Measurements from ENCODE around the gene GPR158.
"Not testable (repeated sequence)": the region's sequence is repeated elsewhere in the genome, so short reads cannot be mapped to it uniquely, and the experiment has no call there.

Gene GPR158

GRCh38 chr10:25294032-25294926 is 119.5 kb downstream of the GPR158 start:
- no peak overlapping the region for H3K4me3 ChIP-seq (ENCODE audit: insufficient read depth, low read depth, low read length, poor library complexity, severe bottlenecking)
- no peak overlapping the region for H3K27ac ChIP-seq (ENCODE audit: insufficient read depth, low read length, poor library complexity, severe bottlenecking)
- no peaks in the 10 kb centered on the region for H3K4me1 ChIP-seq (ENCODE audit: control insufficient read depth, insufficient read depth, low read length, poor library complexity, severe bottlenecking)
- no peaks in the 10 kb centered on the region for H3K36me3 ChIP-seq (ENCODE audit: control insufficient read depth, insufficient read depth, low read length)
- H3K27me3 ChIP-seq (replicated peaks; ENCODE audit: control insufficient read depth, insufficient read depth, low read length, poor library complexity, severe bottlenecking), result no peaks in the 10 kb centered on the region
- DNase-seq, result no peak
- no peaks in the 10 kb centered on the region for H3K9me3 ChIP-seq (ENCODE audit: control insufficient read depth, low read length)

- no peak for DNase-seq
- no peaks in the 10 kb centered on the region for H3K36me3 ChIP-seq (ENCODE audit: control insufficient read depth, insufficient read depth, low read length)
- no peak overlapping the region for H3K4me3 ChIP-seq (ENCODE audit: insufficient read depth, low read depth, low read length, poor library complexity, severe bottlenecking)
- H3K27ac ChIP-seq (ENCODE audit: insufficient read depth, low read length, poor library complexity, severe bottlenecking), result no peak overlapping the region
- no peaks in the 10 kb centered on the region for H3K9me3 ChIP-seq (ENCODE audit: control insufficient read depth, low read length)
- H3K4me1 ChIP-seq (ENCODE audit: control insufficient read depth, insufficient read depth, low read length, poor library complexity, severe bottlenecking), result no peaks in the 10 kb centered on the region
- H3K27me3 ChIP-seq (replicated peaks; ENCODE audit: control insufficient read depth, insufficient read depth, low read length, poor library complexity, severe bottlenecking), result no peaks in the 10 kb centered on the region
These were observed 121.5 kb downstream of the GPR158 start for GRCh38 chr10:25296324-25296723.

GRCh38 chr10:25297466-25297865 is 122.7 kb downstream of the GPR158 start:
- no peaks in the 10 kb centered on the region for H3K9me3 ChIP-seq (ENCODE audit: control insufficient read depth, low read length)
- H3K4me3 ChIP-seq (ENCODE audit: insufficient read depth, low read depth, low read length, poor library complexity, severe bottlenecking), result no peak overlapping the region
- DNase-seq, result no peak
- no peaks in the 10 kb centered on the region for H3K36me3 ChIP-seq (ENCODE audit: control insufficient read depth, insufficient read depth, low read length)
- H3K27ac ChIP-seq (ENCODE audit: insufficient read depth, low read length, poor library complexity, severe bottlenecking), result no peak overlapping the region
- no peaks in the 10 kb centered on the region for H3K27me3 ChIP-seq (replicated peaks; ENCODE audit: control insufficient read depth, insufficient read depth, low read length, poor library complexity, severe bottlenecking)
- no peaks in the 10 kb centered on the region for H3K4me1 ChIP-seq (ENCODE audit: control insufficient read depth, insufficient read depth, low read length, poor library complexity, severe bottlenecking)

GRCh38 chr10:25300073-25300472 is 125.3 kb downstream of the GPR158 start:
- Histone ChIP-seq H3K4me1 (ENCODE audit: control insufficient read depth, insufficient read depth, low read length, poor library complexity, severe bottlenecking) (no peaks in the 10 kb centered on the region), H3K27me3 (replicated peaks; ENCODE audit: control insufficient read depth, insufficient read depth, low read length, poor library complexity, severe bottlenecking) (no peaks in the 10 kb centered on the region), H3K36me3 (ENCODE audit: control insufficient read depth, insufficient read depth, low read length) (no peaks in the 10 kb centered on the region), H3K27ac (ENCODE audit: insufficient read depth, low read length, poor library complexity, severe bottlenecking) (no peak overlapping the region), H3K4me3 (ENCODE audit: insufficient read depth, low read depth, low read length, poor library complexity, severe bottlenecking) (no peak overlapping the region), H3K9me3 (ENCODE audit: control insufficient read depth, low read length) (no peaks in the 10 kb centered on the region)
- DNase-seq, result no peak

- H3K4me3 ChIP-seq (ENCODE audit: insufficient read depth, low read depth, low read length, poor library complexity, severe bottlenecking), result no peak overlapping the region
- no peaks in the 10 kb centered on the region for H3K27me3 ChIP-seq (replicated peaks; ENCODE audit: control insufficient read depth, insufficient read depth, low read length, poor library complexity, severe bottlenecking)
- H3K9me3 ChIP-seq (ENCODE audit: control insufficient read depth, low read length), result no peaks in the 10 kb centered on the region
- H3K27ac ChIP-seq (ENCODE audit: insufficient read depth, low read length, poor library complexity, severe bottlenecking), result no peak overlapping the region
- no peaks in the 10 kb centered on the region for H3K36me3 ChIP-seq (ENCODE audit: control insufficient read depth, insufficient read depth, low read length)
- no peak for DNase-seq
- no peaks in the 10 kb centered on the region for H3K4me1 ChIP-seq (ENCODE audit: control insufficient read depth, insufficient read depth, low read length, poor library complexity, severe bottlenecking)
These were observed 129.8 kb downstream of the GPR158 start for GRCh38 chr10:25304606-25305005.

- Histone ChIP-seq H3K4me1 (ENCODE audit: control insufficient read depth, insufficient read depth, low read length, poor library complexity, severe bottlenecking) (no peaks in the 10 kb centered on the region), H3K4me3 (ENCODE audit: insufficient read depth, low read depth, low read length, poor library complexity, severe bottlenecking) (no peak overlapping the region), H3K27me3 (replicated peaks; ENCODE audit: control insufficient read depth, insufficient read depth, low read length, poor library complexity, severe bottlenecking) (no peaks in the 10 kb centered on the region), H3K36me3 (ENCODE audit: control insufficient read depth, insufficient read depth, low read length) (no peaks in the 10 kb centered on the region), H3K9me3 (ENCODE audit: control insufficient read depth, low read length) (no peaks in the 10 kb centered on the region), H3K27ac (ENCODE audit: insufficient read depth, low read length, poor library complexity, severe bottlenecking) (no peak overlapping the region)
- no peak for DNase-seq
These were observed 131.6 kb downstream of the GPR158 start for GRCh38 chr10:25306386-25306785.

GRCh38 chr10:25308278-25308677 is 133.5 kb downstream of the GPR158 start:
- no peak for DNase-seq
- no peaks in the 10 kb centered on the region for H3K4me1 ChIP-seq (ENCODE audit: control insufficient read depth, insufficient read depth, low read length, poor library complexity, severe bottlenecking)

GRCh38 chr10:25317596-25318211 is 142.9 kb downstream of the GPR158 start:
- not testable (repeated sequence) for H3K9me3 ChIP-seq (ENCODE audit: control insufficient read depth, low read length); H3K27me3 ChIP-seq (replicated peaks; ENCODE audit: control insufficient read depth, insufficient read depth, low read length, poor library complexity, severe bottlenecking); H3K4me1 ChIP-seq (ENCODE audit: control insufficient read depth, insufficient read depth, low read length, poor library complexity, severe bottlenecking); H3K36me3 ChIP-seq (ENCODE audit: control insufficient read depth, insufficient read depth, low read length); H3K4me3 ChIP-seq (ENCODE audit: insufficient read depth, low read depth, low read length, poor library complexity, severe bottlenecking); H3K27ac ChIP-seq (ENCODE audit: insufficient read depth, low read length, poor library complexity, severe bottlenecking); DNase-seq

More at GRCh38 chr10:25308278-25308677, 133.5 kb downstream of the GPR158 start:
- Histone ChIP-seq H3K4me3 (ENCODE audit: insufficient read depth, low read depth, low read length, poor library complexity, severe bottlenecking) (no peak overlapping the region), H3K27me3 (replicated peaks; ENCODE audit: control insufficient read depth, insufficient read depth, low read length, poor library complexity, severe bottlenecking) (no peaks in the 10 kb centered on the region), H3K27ac (ENCODE audit: insufficient read depth, low read length, poor library complexity, severe bottlenecking) (no peak overlapping the region), H3K9me3 (ENCODE audit: control insufficient read depth, low read length) (no peaks in the 10 kb centered on the region), H3K36me3 (ENCODE audit: control insufficient read depth, insufficient read depth, low read length) (no peaks in the 10 kb centered on the region)

GRCh38 chr10:25327273-25327672 is 152.5 kb downstream of the GPR158 start:
- H3K27ac ChIP-seq (ENCODE audit: insufficient read depth, low read length, poor library complexity, severe bottlenecking), result no peak overlapping the region
- no peak overlapping the region for H3K4me3 ChIP-seq (ENCODE audit: insufficient read depth, low read depth, low read length, poor library complexity, severe bottlenecking)
- no peaks in the 10 kb centered on the region for H3K4me1 ChIP-seq (ENCODE audit: control insufficient read depth, insufficient read depth, low read length, poor library complexity, severe bottlenecking)
- H3K9me3 ChIP-seq (ENCODE audit: control insufficient read depth, low read length), result no peaks in the 10 kb centered on the region
- H3K27me3 ChIP-seq (replicated peaks; ENCODE audit: control insufficient read depth, insufficient read depth, low read length, poor library complexity, severe bottlenecking), result no peaks in the 10 kb centered on the region
- no peaks in the 10 kb centered on the region for H3K36me3 ChIP-seq (ENCODE audit: control insufficient read depth, insufficient read depth, low read length)
- no peak for DNase-seq

- no peak for DNase-seq
These were observed 153.6 kb downstream of the GPR158 start for GRCh38 chr10:25328361-25328760.

More at GRCh38 chr10:25328361-25328760, 153.6 kb downstream of the GPR158 start:
- no peaks in the 10 kb centered on the region for H3K9me3 ChIP-seq (ENCODE audit: control insufficient read depth, low read length)
- H3K27me3 ChIP-seq (replicated peaks; ENCODE audit: control insufficient read depth, insufficient read depth, low read length, poor library complexity, severe bottlenecking), result no peaks in the 10 kb centered on the region
- H3K4me3 ChIP-seq (ENCODE audit: insufficient read depth, low read depth, low read length, poor library complexity, severe bottlenecking), result no peak overlapping the region
- H3K36me3 ChIP-seq (ENCODE audit: control insufficient read depth, insufficient read depth, low read length), result no peaks in the 10 kb centered on the region
- H3K4me1 ChIP-seq (ENCODE audit: control insufficient read depth, insufficient read depth, low read length, poor library complexity, severe bottlenecking), result no peaks in the 10 kb centered on the region
- H3K27ac ChIP-seq (ENCODE audit: insufficient read depth, low read length, poor library complexity, severe bottlenecking), result no peak overlapping the region
